Naive B cell (primary cell): Measurements from ENCODE around the gene OR9A4. TPM values are rescaled to one million over a fixed set of nuclear protein-coding genes. Genes with fewer than 3 reads are reported as not detected.

Experiments
- ATAC-seq, 2 donors: fragments of 150-1000 bp; cut with Tn5 transposase; 2 replicates each; pipeline ENCODE4 v1.10.0; 2021; ENCODE audit warnings: low read depth in 2 of 2, mild to moderate bottlenecking in 2 of 2, moderate library complexity in 2 of 2
- DNase-seq: peaks from one replicate; pipeline ENCODE4 v3.0.0; 2022
- H3K27ac Mint-ChIP-seq, 6 donors: one replicate each; pipeline ENCODE4 v1.8.0; 2020 to 2022; ENCODE audit warnings: mild to moderate bottlenecking in 6 of 6, mixed read lengths in 6 of 6, moderate library complexity in 5 of 6, inconsistent platforms in 2 of 6
- H3K27me3 Mint-ChIP-seq, 3 donors: one replicate each; pipeline ENCODE4 v1.8.0; 2021 to 2022; ENCODE audit warnings: mixed read lengths in 3 of 3, mild to moderate bottlenecking in 1 of 3
- H3K36me3 Mint-ChIP-seq, 2 donors: one replicate each; pipeline ENCODE4 v1.8.0; 2020 to 2022; ENCODE audit warnings: mixed read lengths in 2 of 2, inconsistent platforms in 1 of 2, mild to moderate bottlenecking in 1 of 2
- H3K4me1 Mint-ChIP-seq, 3 donors: one replicate each; pipeline ENCODE4 v1.8.0; 2020 to 2022; ENCODE audit warnings: mixed read lengths in 3 of 3, inconsistent platforms in 1 of 3, mild to moderate bottlenecking in 1 of 3, moderate library complexity in 1 of 3
- H3K4me3 Mint-ChIP-seq, 8 donors: one replicate each; pipeline ENCODE4 v1.8.0; 2020 to 2022; ENCODE audit warnings: mild to moderate bottlenecking in 8 of 8, mixed read lengths in 8 of 8, moderate library complexity in 8 of 8, inconsistent platforms in 2 of 8
- H3K9me3 Mint-ChIP-seq, 7 donors: one replicate each; pipeline ENCODE4 v1.8.0; 2020 to 2022; ENCODE audit warnings: mixed read lengths in 7 of 7, mild to moderate bottlenecking in 5 of 7, inconsistent platforms in 2 of 7, moderate library complexity in 1 of 7
- polyA plus RNA-seq, 6 donors: library from polyadenylated mRNA; unstranded; fragments of 300-500 nt; fragmentation: Illumina TruSeq; gene quantifications; one replicate each; pipeline ENCODE4 v1.2.3, GENCODE V29; 2021; ENCODE audit warnings: low read depth in 6 of 6

The OR9A4 gene
- polyA plus RNA-seq, 6 donors from 2014 or later, result not detected

GRCh38 chr7:141915565-141915964, 634 bp upstream of the OR9A4 start:
- no peaks in the 10 kb centered on the region for H3K36me3 Mint-ChIP-seq
- peaks cover 0 to 12% (median 4%) of the 10 kb centered on the region in 3 donors for H3K27me3 Mint-ChIP-seq
- H3K9me3 Mint-ChIP-seq, result peaks cover 0 to 5% (median 0%) of the 10 kb centered on the region in 7 donors
- no peak overlapping the region for H3K4me3 Mint-ChIP-seq
- H3K27ac Mint-ChIP-seq, result peak overlapping the region in 1 of 6 donors; percentile 30
- H3K4me1 Mint-ChIP-seq, result no peaks in the 10 kb centered on the region
- no peak for DNase-seq
- peak in 1 of 2 donors; percentile 16 for ATAC-seq

GRCh38 chr7:141920281-141920680, 4.1 kb downstream of the OR9A4 start:
- peaks cover 0 to 5% (median 0%) of the 10 kb centered on the region in 7 donors for H3K9me3 Mint-ChIP-seq
- no peaks in the 10 kb centered on the region for H3K4me1 Mint-ChIP-seq
- ATAC-seq (no peak), DNase-seq (no peak)
- H3K4me3 Mint-ChIP-seq, result no peak overlapping the region
- H3K27me3 Mint-ChIP-seq, result peaks cover 0 to 5% (median 4%) of the 10 kb centered on the region in 3 donors
- H3K36me3 Mint-ChIP-seq, result no peaks in the 10 kb centered on the region
- H3K27ac Mint-ChIP-seq, result no peak overlapping the region

- H3K4me3 Mint-ChIP-seq, result no peak overlapping the region
- peaks cover 4 to 7% (median 6%) of the 10 kb centered on the region in 3 donors for H3K27me3 Mint-ChIP-seq
- H3K27ac Mint-ChIP-seq, result no peak overlapping the region
- H3K4me1 Mint-ChIP-seq, result no peaks in the 10 kb centered on the region
- H3K9me3 Mint-ChIP-seq, result peaks cover 0 to 12% (median 5%) of the 10 kb centered on the region in 7 donors
- no peak for DNase-seq
- peaks cover 6% of the 10 kb centered on the region in 2 donors for H3K36me3 Mint-ChIP-seq
- no peak for ATAC-seq
These were observed 12.1 kb downstream of the OR9A4 start for GRCh38 chr7:141928146-141928844.

- peaks cover 6% of the 10 kb centered on the region in 2 donors for H3K36me3 Mint-ChIP-seq
- H3K9me3 Mint-ChIP-seq, result peaks cover 0 to 12% (median 5%) of the 10 kb centered on the region in 7 donors
- no peak overlapping the region for H3K27ac Mint-ChIP-seq
- H3K4me1 Mint-ChIP-seq, result no peaks in the 10 kb centered on the region
- DNase-seq (no peak), ATAC-seq (no peak)
- peaks cover 4 to 9% (median 7%) of the 10 kb centered on the region in 3 donors for H3K27me3 Mint-ChIP-seq
- H3K4me3 Mint-ChIP-seq, result peak overlapping the region in 1 of 8 donors; percentile 26
These were observed 12.6 kb downstream of the OR9A4 start for GRCh38 chr7:141928845-141929195.

- ATAC-seq (no peak), DNase-seq (no peak)
- Mint-ChIP-seq H3K9me3 (peaks cover 0 to 12% (median 5%) of the 10 kb centered on the region in 7 donors), H3K36me3 (peaks cover 6% of the 10 kb centered on the region in 2 donors), H3K4me3 (no peak overlapping the region), H3K27me3 (peaks cover 4 to 9% (median 7%) of the 10 kb centered on the region in 3 donors), H3K4me1 (no peaks in the 10 kb centered on the region), H3K27ac (no peak overlapping the region)
These were observed 14.0 kb downstream of the OR9A4 start for GRCh38 chr7:141930211-141930610.

- H3K4me3 Mint-ChIP-seq, result no peak overlapping the region
- H3K4me1 Mint-ChIP-seq, result peaks cover 0 to 10% (median 5%) of the 10 kb centered on the region in 3 donors
- peaks cover 6 to 14% of the 10 kb centered on the region in 2 donors for H3K36me3 Mint-ChIP-seq
- ATAC-seq, result no peak
- peaks cover 18 to 44% (median 30%) of the 10 kb centered on the region in 7 donors for H3K9me3 Mint-ChIP-seq
- no peak overlapping the region for H3K27ac Mint-ChIP-seq
- H3K27me3 Mint-ChIP-seq, result no peaks in the 10 kb centered on the region
- no peak for DNase-seq
These were observed 24.9 kb downstream of the OR9A4 start for GRCh38 chr7:141941075-141941474.

- Mint-ChIP-seq H3K27me3 (no peaks in the 10 kb centered on the region), H3K4me3 (no peak overlapping the region), H3K4me1 (peaks cover 0 to 10% (median 5%) of the 10 kb centered on the region in 3 donors), H3K9me3 (peaks cover 14 to 38% (median 30%) of the 10 kb centered on the region in 7 donors), H3K36me3 (peaks cover 6 to 14% of the 10 kb centered on the region in 2 donors), H3K27ac (no peak overlapping the region)
- DNase-seq (no peak), ATAC-seq (no peak)
These were observed 27.6 kb downstream of the OR9A4 start for GRCh38 chr7:141943846-141944245.

- DNase-seq, result no peak
- Mint-ChIP-seq H3K4me1 (peaks cover 0 to 10% (median 5%) of the 10 kb centered on the region in 3 donors), H3K36me3 (peaks cover 6 to 14% of the 10 kb centered on the region in 2 donors), H3K9me3 (peaks cover 8 to 33% (median 24%) of the 10 kb centered on the region in 7 donors), H3K4me3 (no peak overlapping the region), H3K27me3 (no peaks in the 10 kb centered on the region), H3K27ac (no peak overlapping the region)
- no peak for ATAC-seq
These were observed 28.6 kb downstream of the OR9A4 start for GRCh38 chr7:141944811-141945210.

GRCh38 chr7:141945356-141945755, 29.2 kb downstream of the OR9A4 start:
- Mint-ChIP-seq H3K36me3 (peaks cover 6 to 11% of the 10 kb centered on the region in 2 donors), H3K9me3 (peaks cover 5 to 27% (median 19%) of the 10 kb centered on the region in 7 donors), H3K27me3 (no peaks in the 10 kb centered on the region), H3K27ac (no peak overlapping the region), H3K4me1 (peaks cover 0 to 10% (median 5%) of the 10 kb centered on the region in 3 donors), H3K4me3 (no peak overlapping the region)
- ATAC-seq (peak in 1 of 2 donors; percentile 25), DNase-seq (no peak)

GRCh38 chr7:141946796-141947195, 30.6 kb downstream of the OR9A4 start, which contains the start of gene CLEC5A:
TSS of gene CLEC5A (minus strand) at chr7:141946974. CDS start at chr7:141946292, 682 bp downstream.
- Mint-ChIP-seq H3K27ac (no peak within 1 kb of the TSS), H3K36me3 (no peaks in the 10 kb centered on the region), H3K27me3 (no peaks in the 10 kb centered on the region), H3K4me3 (no peak within 1 kb of the TSS), H3K4me1 (peaks cover 0 to 10% (median 5%) of the 10 kb centered on the region in 3 donors), H3K9me3 (peaks cover 0 to 14% (median 6%) of the 10 kb centered on the region in 7 donors)
- DNase-seq, result no peak
- ATAC-seq, result no peak

- Mint-ChIP-seq H3K9me3 (no peaks in the 10 kb centered on the region), H3K4me3 (no peak overlapping the region), H3K27me3 (no peaks in the 10 kb centered on the region), H3K27ac (no peak overlapping the region), H3K4me1 (peaks cover 0 to 10% (median 5%) of the 10 kb centered on the region in 3 donors), H3K36me3 (no peaks in the 10 kb centered on the region)
- ATAC-seq (no peak), DNase-seq (no peak)
These were observed 32.8 kb downstream of the OR9A4 start for GRCh38 chr7:141949021-141949420.

GRCh38 chr7:141949451-141949850, 33.3 kb downstream of the OR9A4 start:
- no peaks in the 10 kb centered on the region for H3K9me3 Mint-ChIP-seq
- DNase-seq, result no peak
- no peak overlapping the region for H3K27ac Mint-ChIP-seq
- no peak overlapping the region for H3K4me3 Mint-ChIP-seq
- H3K27me3 Mint-ChIP-seq, result no peaks in the 10 kb centered on the region
- no peaks in the 10 kb centered on the region for H3K36me3 Mint-ChIP-seq
- peaks cover 0 to 10% (median 5%) of the 10 kb centered on the region in 3 donors for H3K4me1 Mint-ChIP-seq
- no peak for ATAC-seq

GRCh38 chr7:141949911-141950310, 33.7 kb downstream of the OR9A4 start:
- H3K9me3 Mint-ChIP-seq, result no peaks in the 10 kb centered on the region
- H3K4me3 Mint-ChIP-seq, result no peak overlapping the region
- no peaks in the 10 kb centered on the region for H3K27me3 Mint-ChIP-seq
- peaks cover 0 to 10% (median 5%) of the 10 kb centered on the region in 3 donors for H3K4me1 Mint-ChIP-seq
- DNase-seq (no peak), ATAC-seq (no peak)
- no peaks in the 10 kb centered on the region for H3K36me3 Mint-ChIP-seq
- H3K27ac Mint-ChIP-seq, result no peak overlapping the region

- no peak overlapping the region for H3K4me3 Mint-ChIP-seq
- no peaks in the 10 kb centered on the region for H3K27me3 Mint-ChIP-seq
- H3K9me3 Mint-ChIP-seq, result no peaks in the 10 kb centered on the region
These were observed 34.6 kb downstream of the OR9A4 start for GRCh38 chr7:141950806-141951205.

More at GRCh38 chr7:141950806-141951205, 34.6 kb downstream of the OR9A4 start:
- H3K27ac Mint-ChIP-seq, result no peak overlapping the region
- peaks cover 0 to 7% (median 3%) of the 10 kb centered on the region in 3 donors for H3K4me1 Mint-ChIP-seq
- DNase-seq, result no peak
- no peak for ATAC-seq
- no peaks in the 10 kb centered on the region for H3K36me3 Mint-ChIP-seq
